ENCODE measurements around the gene KCNRG.
"Not testable (repeated sequence)": the region's sequence is repeated elsewhere in the genome, so short reads cannot be mapped to it uniquely, and the experiment has no call there.

Gene KCNRG

GRCh38 chr13:49976314-49977258 lies 38.7 kb upstream of the KCNRG start:
- H3K4me3 ChIP-seq (ENCODE audit: severe bottlenecking): no peak overlapping the region
- H3K36me3 ChIP-seq (ENCODE audit: low read depth): no peaks in the 10 kb centered on the region
- ATAC-seq (ENCODE audit: low read depth) (peak; percentile 68), DNase-seq (ENCODE audit: low spot score) (no peak)
- peaks cover 5% of the 10 kb centered on the region for H3K4me1 ChIP-seq (ENCODE audit: insufficient read depth, poor library complexity, severe bottlenecking)
- H3K27ac ChIP-seq (ENCODE audit: poor library complexity, severe bottlenecking): no peak overlapping the region
- H3K9me3 ChIP-seq (ENCODE audit: severe bottlenecking): no peaks in the 10 kb centered on the region
- TF ChIP-seq CTCF (IDR thresholded peaks at IDR 0.05; ENCODE audit: poor library complexity, severe bottlenecking): peak; percentile 83
- H3K27me3 ChIP-seq (ENCODE audit: insufficient read depth, poor library complexity, severe bottlenecking): no peaks in the 10 kb centered on the region

GRCh38 chr13:49977992-49978391 lies 37.3 kb upstream of the KCNRG start:
- H3K4me3 ChIP-seq (ENCODE audit: severe bottlenecking): no peak overlapping the region
- no peak overlapping the region for H3K27ac ChIP-seq (ENCODE audit: poor library complexity, severe bottlenecking)

GRCh38 chr13:49980266-49980665 lies 35.0 kb upstream of the KCNRG start:
- Histone ChIP-seq H3K4me3 (ENCODE audit: severe bottlenecking) (no peak overlapping the region), H3K36me3 (ENCODE audit: low read depth) (no peaks in the 10 kb centered on the region), H3K27ac (ENCODE audit: poor library complexity, severe bottlenecking) (no peak overlapping the region), H3K4me1 (ENCODE audit: insufficient read depth, poor library complexity, severe bottlenecking) (peaks cover 5% of the 10 kb centered on the region), H3K9me3 (ENCODE audit: severe bottlenecking) (no peaks in the 10 kb centered on the region), H3K27me3 (ENCODE audit: insufficient read depth, poor library complexity, severe bottlenecking) (no peaks in the 10 kb centered on the region)
- TF ChIP-seq CTCF (IDR thresholded peaks at IDR 0.05; ENCODE audit: poor library complexity, severe bottlenecking): no peak
- no peak for ATAC-seq (ENCODE audit: low read depth)
- no peak for DNase-seq (ENCODE audit: low spot score)

More at GRCh38 chr13:49977992-49978391, 37.3 kb upstream of the KCNRG start:
- Histone ChIP-seq H3K9me3 (ENCODE audit: severe bottlenecking) (no peaks in the 10 kb centered on the region), H3K36me3 (ENCODE audit: low read depth) (no peaks in the 10 kb centered on the region), H3K27me3 (ENCODE audit: insufficient read depth, poor library complexity, severe bottlenecking) (no peaks in the 10 kb centered on the region), H3K4me1 (ENCODE audit: insufficient read depth, poor library complexity, severe bottlenecking) (peaks cover 5% of the 10 kb centered on the region)
- no peak for ATAC-seq (ENCODE audit: low read depth)
- no peak for DNase-seq (ENCODE audit: low spot score)
- no peak for TF ChIP-seq CTCF (IDR thresholded peaks at IDR 0.05; ENCODE audit: poor library complexity, severe bottlenecking)

- TF ChIP-seq CTCF (IDR thresholded peaks at IDR 0.05; ENCODE audit: poor library complexity, severe bottlenecking): no peak
- H3K4me1 ChIP-seq (ENCODE audit: insufficient read depth, poor library complexity, severe bottlenecking): no peaks in the 10 kb centered on the region
- H3K36me3 ChIP-seq (ENCODE audit: low read depth): no peaks in the 10 kb centered on the region
- DNase-seq (ENCODE audit: low spot score) (no peak), ATAC-seq (ENCODE audit: low read depth) (no peak)
- no peaks in the 10 kb centered on the region for H3K27me3 ChIP-seq (ENCODE audit: insufficient read depth, poor library complexity, severe bottlenecking)
- H3K9me3 ChIP-seq (ENCODE audit: severe bottlenecking): no peaks in the 10 kb centered on the region
- no peak overlapping the region for H3K4me3 ChIP-seq (ENCODE audit: severe bottlenecking)
- H3K27ac ChIP-seq (ENCODE audit: poor library complexity, severe bottlenecking): no peak overlapping the region
Measured at GRCh38 chr13:49985129-49985528, 30.1 kb upstream of the KCNRG start.

GRCh38 chr13:49986471-49986870 lies 28.8 kb upstream of the KCNRG start:
- Histone ChIP-seq H3K4me3 (ENCODE audit: severe bottlenecking) (no peak overlapping the region), H3K27me3 (ENCODE audit: insufficient read depth, poor library complexity, severe bottlenecking) (no peaks in the 10 kb centered on the region), H3K9me3 (ENCODE audit: severe bottlenecking) (no peaks in the 10 kb centered on the region), H3K27ac (ENCODE audit: poor library complexity, severe bottlenecking) (no peak overlapping the region), H3K4me1 (ENCODE audit: insufficient read depth, poor library complexity, severe bottlenecking) (no peaks in the 10 kb centered on the region), H3K36me3 (ENCODE audit: low read depth) (no peaks in the 10 kb centered on the region)
- no peak for ATAC-seq (ENCODE audit: low read depth)
- no peak for TF ChIP-seq CTCF (IDR thresholded peaks at IDR 0.05; ENCODE audit: poor library complexity, severe bottlenecking)
- DNase-seq (ENCODE audit: low spot score): no peak

GRCh38 chr13:49990612-49991011 lies 24.6 kb upstream of the KCNRG start:
- DNase-seq (ENCODE audit: low spot score); ATAC-seq (ENCODE audit: low read depth); H3K4me1 ChIP-seq (ENCODE audit: insufficient read depth, poor library complexity, severe bottlenecking); H3K4me3 ChIP-seq (ENCODE audit: severe bottlenecking); H3K27ac ChIP-seq (ENCODE audit: poor library complexity, severe bottlenecking); H3K27me3 ChIP-seq (ENCODE audit: insufficient read depth, poor library complexity, severe bottlenecking); H3K36me3 ChIP-seq (ENCODE audit: low read depth); H3K9me3 ChIP-seq (ENCODE audit: severe bottlenecking): not testable (repeated sequence)
